GM12878 (cell line): ENCODE data around the gene RNF149.
A peak's percentile ranks its signal among the peaks of the same experiment; 100 is the strongest.

ENCODE experiments used
- ATF2 ChIP-seq: IDR thresholded peaks from 2 replicates; pipeline ENCODE4 v1.6.1; 2012; ENCODE audit warnings: low read length, inconsistent platforms
- CTCF ChIP-seq, 3 experiments: IDR thresholded peaks in 2 of 3; conservative IDR thresholded peaks in 1 of 3; 2 replicates each; pipeline ENCODE4 v1.5.1; 2011; ENCODE audit warnings: low read depth in 3 of 3, low read length in 3 of 3, mild to moderate bottlenecking in 3 of 3, control low read depth in 2 of 3, moderate library complexity in 2 of 3, inconsistent platforms in 1 of 3, mixed read lengths in 1 of 3; ENCODE audit not compliant: control insufficient read depth in 2 of 3, insufficient read depth in 1 of 3; ENCODE audit errors: extremely low read depth in 1 of 3
- GABPA ChIP-seq: IDR thresholded peaks from 2 replicates; pipeline ENCODE4 v1.6.1; 2014; ENCODE audit warnings: antibody characterized with exemption, low read depth, mild to moderate bottlenecking, inconsistent platforms
- RELA ChIP-seq: fragments of 450-650 bp; IDR thresholded peaks from 2 replicates; pipeline ENCODE4 v1.8.0; 2014; ENCODE audit warnings: borderline replicate concordance; ENCODE audit not compliant: partially characterized antibody
- SKIL ChIP-seq: fragments of 450-650 bp; IDR thresholded peaks from 2 replicates; pipeline ENCODE4 v1.6.1; 2017; ENCODE audit warnings: mild to moderate bottlenecking, low read depth, inconsistent platforms; ENCODE audit not compliant: poor library complexity, severe bottlenecking
- SP1 ChIP-seq: IDR thresholded peaks from one replicate; pipeline ENCODE4 v1.6.1; 2011; ENCODE audit warnings: low read depth, low read length
- SPI1 ChIP-seq: IDR thresholded peaks from 2 replicates; pipeline ENCODE4 v1.6.1; 2011; ENCODE audit warnings: low read depth, mild to moderate bottlenecking, low read length, moderate library complexity, borderline replicate concordance; ENCODE audit not compliant: insufficient read depth
- SREBF2 ChIP-seq: IDR thresholded peaks from 2 replicates; pipeline ENCODE4 v1.6.1; 2012; ENCODE audit warnings: mild to moderate bottlenecking, low read length
- USF1 ChIP-seq: IDR thresholded peaks from 2 replicates; pipeline ENCODE4 v1.6.1; 2011; ENCODE audit warnings: borderline replicate concordance, low read depth, mild to moderate bottlenecking, moderate library complexity, mixed read lengths, low read length; ENCODE audit not compliant: insufficient read depth; ENCODE audit errors: extremely low read length
- ZBTB33 ChIP-seq: fragments of 450-650 bp; IDR thresholded peaks from 2 replicates; pipeline ENCODE4 v1.6.1; 2017; ENCODE audit warnings: mild to moderate bottlenecking

- TF ChIP-seq ATF2 (no peak), USF1 (no peak), SP1 (no peak), RELA (no peak), SPI1 (no peak), SREBF2 (no peak), GABPA (no peak), ZBTB33 (0 out of 2 replicates have a peak, but pooled peaks have one; percentile 56), CTCF (IDR thresholded peaks at IDR 0.05 in 2 of 3, conservative IDR thresholded peaks at IDR 0.05 in 1 of 3; ENCODE audit: control insufficient read depth in 2 of 3, extremely low read depth in 1 of 3, insufficient read depth in 1 of 3, low read depth in 3 of 3, low read length in 3 of 3) (no peak), SKIL (peak; percentile 56)
Measured at GRCh38 chr2:101252408-101253012, 56.0 kb downstream of the RNF149 start, which contains the start of gene CNOT11.
